Measurements from ENCODE around the gene GALNT14. TPM values are rescaled to one million over a fixed set of nuclear protein-coding genes. Genes with fewer than 3 reads are reported as not detected.
A peak's percentile ranks its signal among the peaks of the same experiment; 100 is the strongest.

Gene GALNT14
- total RNA-seq, 3 donors from 2014 or later = 0.16 to 4.3 (median 4.1) TPM

- Histone ChIP-seq H3K27me3 (no peaks in the 10 kb centered on the region), H3K4me3 (no peak overlapping the region), H3K9me3 (no peaks in the 10 kb centered on the region), H3K36me3 (no peaks in the 10 kb centered on the region), H3K27ac (no peak overlapping the region), H3K4me1 (no peaks in the 10 kb centered on the region)
- intact Hi-C loops (cut with DNase I; ENCODE audit: low total_unique reads) = no loop called here
- DNase-seq (ENCODE audit: low spot score in 2 of 2) = no peak
- TF ChIP-seq CTCF (IDR thresholded peaks at IDR 0.05) (no peak), POLR2A (IDR thresholded peaks at IDR 0.05) (no peak), POLR2AphosphoS5 (IDR thresholded peaks at IDR 0.05) (no peak)
Observed at GRCh38 chr2:30866974-30867373, 271.3 kb downstream of the GALNT14 start.

- intact Hi-C loops (cut with DNase I; ENCODE audit: low total_unique reads) = no loop called here
- no peak for TF ChIP-seq POLR2A (IDR thresholded peaks at IDR 0.05)
- no peak for TF ChIP-seq CTCF (IDR thresholded peaks at IDR 0.05)
- no peak for TF ChIP-seq POLR2AphosphoS5 (IDR thresholded peaks at IDR 0.05)
- no peaks in the 10 kb centered on the region for H3K9me3 ChIP-seq
Observed at GRCh38 chr2:30865892-30866681, 272.2 kb downstream of the GALNT14 start.

GRCh38 chr2:30865243-30865642 lies 273.0 kb downstream of the GALNT14 start:
- Histone ChIP-seq H3K4me1 (no peaks in the 10 kb centered on the region), H3K9me3 (no peaks in the 10 kb centered on the region), H3K36me3 (no peaks in the 10 kb centered on the region), H3K4me3 (no peak overlapping the region), H3K27ac (no peak overlapping the region), H3K27me3 (no peaks in the 10 kb centered on the region)
- no peak for DNase-seq (ENCODE audit: low spot score in 2 of 2)
- intact Hi-C loops (cut with DNase I; ENCODE audit: low total_unique reads) = no loop called here
- TF ChIP-seq CTCF (IDR thresholded peaks at IDR 0.05) (no peak), POLR2AphosphoS5 (IDR thresholded peaks at IDR 0.05) (no peak), POLR2A (IDR thresholded peaks at IDR 0.05) (no peak)

More at GRCh38 chr2:30865892-30866681, 272.2 kb downstream of the GALNT14 start:
- DNase-seq (ENCODE audit: low spot score in 2 of 2) = no peak
- Histone ChIP-seq H3K27ac (no peak overlapping the region), H3K36me3 (no peaks in the 10 kb centered on the region), H3K27me3 (no peaks in the 10 kb centered on the region), H3K4me3 (no peak overlapping the region), H3K4me1 (no peaks in the 10 kb centered on the region)

- Histone ChIP-seq H3K27me3 (no peaks in the 10 kb centered on the region), H3K4me3 (no peak overlapping the region), H3K36me3 (no peaks in the 10 kb centered on the region), H3K4me1 (no peaks in the 10 kb centered on the region), H3K27ac (no peak overlapping the region), H3K9me3 (no peaks in the 10 kb centered on the region)
- no peak for DNase-seq (ENCODE audit: low spot score in 2 of 2)
- intact Hi-C loops (cut with DNase I; ENCODE audit: low total_unique reads) = no loop called here
- TF ChIP-seq POLR2AphosphoS5 (IDR thresholded peaks at IDR 0.05) (no peak), CTCF (IDR thresholded peaks at IDR 0.05) (peak in 2 of 3 donors; percentile 28 to 31)
Observed at GRCh38 chr2:30862054-30862651, 276.1 kb downstream of the GALNT14 start.

- H3K4me3 ChIP-seq = no peak overlapping the region
- H3K36me3 ChIP-seq = no peaks in the 10 kb centered on the region
- TF ChIP-seq POLR2AphosphoS5 (IDR thresholded peaks at IDR 0.05) = no peak
- TF ChIP-seq CTCF (IDR thresholded peaks at IDR 0.05) = no peak
- no peak for TF ChIP-seq POLR2A (IDR thresholded peaks at IDR 0.05)
- no peaks in the 10 kb centered on the region for H3K9me3 ChIP-seq
- H3K27me3 ChIP-seq = no peaks in the 10 kb centered on the region
- intact Hi-C loops (cut with DNase I; ENCODE audit: low total_unique reads) = no loop called here
- no peak overlapping the region for H3K27ac ChIP-seq
- H3K4me1 ChIP-seq = no peaks in the 10 kb centered on the region
- DNase-seq (ENCODE audit: low spot score in 2 of 2) = no peak
Observed at GRCh38 chr2:30860726-30861125, 277.5 kb downstream of the GALNT14 start.
